Fibroblast of lung (primary cell): ENCODE measurements around the gene DNAAF3. TPM values are rescaled to one million over a fixed set of nuclear protein-coding genes. Genes with fewer than 3 reads are reported as not detected.

Experiments used
- DNase-seq, 2 donors: peaks; one replicate each; pipeline versions ENCODE4 v3.0.0 to v3.0.0-alpha.2; 2010; ENCODE audit warnings: low read depth in 2 of 2
- H2AFZ ChIP-seq: 2 replicates; pipeline ENCODE4 v1.5.1; 2012; ENCODE audit warnings: low read length, control low read depth, inconsistent platforms
- H3K27ac ChIP-seq: 2 replicates; pipeline ENCODE4 v1.5.1; 2011; ENCODE audit warnings: low read length, control low read depth; ENCODE audit not compliant: insufficient read depth
- H3K27me3 ChIP-seq: 2 replicates; pipeline ENCODE4 v1.5.1; 2011; ENCODE audit warnings: mild to moderate bottlenecking, low read length; ENCODE audit not compliant: control insufficient read depth, insufficient read depth
- H3K36me3 ChIP-seq: 2 replicates; pipeline ENCODE4 v1.5.1; 2011; ENCODE audit warnings: low read length; ENCODE audit not compliant: control insufficient read depth, insufficient read depth
- H3K4me1 ChIP-seq: 2 replicates; pipeline ENCODE4 v1.5.1; 2011; ENCODE audit warnings: low read length; ENCODE audit not compliant: control insufficient read depth, insufficient read depth; ENCODE audit errors: extremely low read depth
- H3K4me2 ChIP-seq: 2 replicates; pipeline ENCODE4 v1.5.1; 2011; ENCODE audit warnings: low read length, control low read depth; ENCODE audit not compliant: insufficient read depth; ENCODE audit errors: extremely low read depth
- H3K4me3 ChIP-seq, 4 experiments: fragments of 200-600 bp in 1 of 4; sonication (generic) in 1 of 4; replicated peaks in 1 of 4; 2 replicates each; pipeline ENCODE4 v1.5.1; 2011 to 2016; ENCODE audit warnings: low read length in 4 of 4, low read depth in 3 of 4, mild to moderate bottlenecking in 3 of 4, control low read depth in 2 of 4, inconsistent platforms in 1 of 4, mixed read lengths in 1 of 4; ENCODE audit not compliant: insufficient read depth in 1 of 4; ENCODE audit errors: control extremely low read depth in 1 of 4
- H3K79me2 ChIP-seq: 2 replicates; pipeline ENCODE4 v1.5.1; 2012; ENCODE audit warnings: mild to moderate bottlenecking, low read length, inconsistent platforms; ENCODE audit not compliant: control insufficient read depth, insufficient read depth
- H3K9ac ChIP-seq: 2 replicates; pipeline ENCODE4 v1.5.1; 2011; ENCODE audit warnings: mild to moderate bottlenecking, low read length, control low read depth; ENCODE audit not compliant: insufficient read depth
- H3K9me3 ChIP-seq: 2 replicates; pipeline ENCODE4 v1.5.1; 2012; ENCODE audit warnings: low read depth, low read length; ENCODE audit not compliant: control insufficient read depth, insufficient read depth
- H4K20me1 ChIP-seq: 2 replicates; pipeline ENCODE4 v1.5.1; 2011; ENCODE audit warnings: low read length; ENCODE audit not compliant: control insufficient read depth, insufficient read depth; ENCODE audit errors: extremely low read depth
- CTCF ChIP-seq, 2 donors: IDR thresholded peaks in 1 of 2; conservative IDR thresholded peaks in 1 of 2; 1 replicate in 1 of 2; 2 replicates in 1 of 2; pipeline ENCODE4 v1.5.1; 2011 to 2012; ENCODE audit warnings: low read length in 2 of 2, control low read depth in 1 of 2, inconsistent platforms in 1 of 2, low read depth in 1 of 2, mild to moderate bottlenecking in 1 of 2
- EZH2 ChIP-seq: IDR thresholded peaks from 2 replicates; pipeline ENCODE4 v1.5.1; 2012; ENCODE audit warnings: low read length, control low read depth, mild to moderate bottlenecking; ENCODE audit errors: missing control alignments
- polyA plus RNA-seq, 2 donors: library from polyadenylated mRNA; depleted of rRNA in 1 of 2; stranded (reverse) in 1 of 2; unstranded in 1 of 2; fragments of >200 nt; gene quantifications; 2 replicates each; pipeline ENCODE4 v1.2.1, GENCODE V29; 2011 to 2012; ENCODE audit warnings: missing spikeins in 1 of 2
- total RNA-seq: library from RNA; depleted of rRNA; stranded (reverse); fragments of >200 nt; gene quantifications from 2 replicates; pipeline ENCODE4 v1.2.1, GENCODE V29; 2014

The DNAAF3 gene
- total and polyA plus RNA-seq, 2 donors (not counting 1 experiment from before 2014, with no cell fraction given): 0.17 to 0.18 TPM

- no peak overlapping the region for H3K4me2 ChIP-seq
- peak in 1 of 2 donors; percentile 3 for TF ChIP-seq CTCF (conservative IDR thresholded peaks at IDR 0.05 in 1 of 2, IDR thresholded peaks at IDR 0.05 in 1 of 2; ENCODE audit: low read depth in 1 of 2, low read length in 2 of 2)
- TF ChIP-seq EZH2: no peak
- no peaks in the 10 kb centered on the region for H4K20me1 ChIP-seq
- DNase-seq: no peak
- H3K36me3 ChIP-seq: no peaks in the 10 kb centered on the region
- no peaks in the 10 kb centered on the region for H3K79me2 ChIP-seq
- H3K9me3 ChIP-seq: no peaks in the 10 kb centered on the region
- H3K4me3 ChIP-seq: no peak overlapping the region
- no peak overlapping the region for H2AFZ ChIP-seq
- no peak overlapping the region for H3K27ac ChIP-seq
- no peak overlapping the region for H3K9ac ChIP-seq
- H3K27me3 ChIP-seq: peaks cover 6% of the 10 kb centered on the region
- no peaks in the 10 kb centered on the region for H3K4me1 ChIP-seq
These were observed 33.8 kb downstream of the DNAAF3 start for GRCh38 chr19:55132453-55133129.

GRCh38 chr19:55131421-55131820 lies 35.0 kb downstream of the DNAAF3 start:
- Histone ChIP-seq H4K20me1 (no peaks in the 10 kb centered on the region), H3K79me2 (no peaks in the 10 kb centered on the region), H3K36me3 (no peaks in the 10 kb centered on the region), H2AFZ (no peak overlapping the region), H3K4me2 (no peak overlapping the region), H3K4me1 (no peaks in the 10 kb centered on the region), H3K9ac (no peak overlapping the region), H3K27me3 (peaks cover 6% of the 10 kb centered on the region), H3K4me3 (no peak overlapping the region), H3K9me3 (no peaks in the 10 kb centered on the region), H3K27ac (no peak overlapping the region)
- DNase-seq: peak in 1 of 2 donors; percentile 25
- TF ChIP-seq CTCF (conservative IDR thresholded peaks at IDR 0.05 in 1 of 2, IDR thresholded peaks at IDR 0.05 in 1 of 2; ENCODE audit: low read depth in 1 of 2, low read length in 2 of 2) (no peak), EZH2 (no peak)

DNA sequence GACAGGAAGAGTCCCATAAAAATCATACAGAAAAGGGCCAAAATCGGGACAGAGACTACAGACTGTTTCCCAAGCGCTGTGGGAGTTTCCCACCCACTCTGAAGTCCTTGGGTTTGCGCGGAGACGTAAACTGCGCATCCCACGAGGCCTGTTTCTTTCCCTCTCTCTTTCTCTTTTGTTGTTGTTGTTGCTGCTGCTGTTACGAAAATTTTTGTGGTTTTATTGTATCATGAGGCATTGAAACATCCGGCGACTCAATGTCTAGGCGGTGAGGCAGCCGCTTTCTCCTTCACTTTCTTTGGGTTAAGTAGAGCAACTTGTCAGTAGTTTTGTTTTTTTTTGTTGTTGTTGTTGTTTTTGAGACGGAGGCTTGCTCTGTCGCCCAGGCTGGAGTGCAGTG lies 47.4 kb downstream of the DNAAF3 start:
- no peak overlapping the region for H2AFZ ChIP-seq
- DNase-seq: no peak
- H3K4me2 ChIP-seq: no peak overlapping the region
- H4K20me1 ChIP-seq: no peaks in the 10 kb centered on the region
- TF ChIP-seq CTCF (conservative IDR thresholded peaks at IDR 0.05 in 1 of 2, IDR thresholded peaks at IDR 0.05 in 1 of 2; ENCODE audit: low read depth in 1 of 2, low read length in 2 of 2): no peak
- TF ChIP-seq EZH2: no peak
- peaks cover 12% of the 10 kb centered on the region for H3K4me1 ChIP-seq
- H3K27ac ChIP-seq: no peak overlapping the region
- no peaks in the 10 kb centered on the region for H3K36me3 ChIP-seq
- H3K79me2 ChIP-seq: peaks cover 31% of the 10 kb centered on the region
- peaks cover 5% of the 10 kb centered on the region for H3K27me3 ChIP-seq
- H3K9me3 ChIP-seq: no peaks in the 10 kb centered on the region
- H3K9ac ChIP-seq: no peak overlapping the region
- no peak overlapping the region for H3K4me3 ChIP-seq
